Fibroblast of lung (primary cell): Measurements from ENCODE around the gene PIK3R3.

Experiments
- CTCF ChIP-seq, 2 donors: IDR thresholded peaks in 1 of 2; conservative IDR thresholded peaks in 1 of 2; 1 replicate in 1 of 2; 2 replicates in 1 of 2; pipeline ENCODE4 v1.5.1; 2011 to 2012; ENCODE audit warnings: low read length in 2 of 2, control low read depth in 1 of 2, inconsistent platforms in 1 of 2, low read depth in 1 of 2, mild to moderate bottlenecking in 1 of 2
- EZH2 ChIP-seq: IDR thresholded peaks from 2 replicates; pipeline ENCODE4 v1.5.1; 2012; ENCODE audit warnings: low read length, control low read depth, mild to moderate bottlenecking; ENCODE audit errors: missing control alignments

- TF ChIP-seq CTCF (conservative IDR thresholded peaks at IDR 0.05 in 1 of 2, IDR thresholded peaks at IDR 0.05 in 1 of 2; ENCODE audit: low read depth in 1 of 2, low read length in 2 of 2): no peak
- no peak for TF ChIP-seq EZH2
Measured at GRCh38 chr1:46003315-46003714, 129.1 kb downstream of the PIK3R3 start.
